Ovary (tissue), 9 donors: Measurements from ENCODE around the gene FBXL7. TPM values are rescaled to one million over a fixed set of nuclear protein-coding genes. Genes with fewer than 3 reads are reported as not detected.

Experiments used
- DNase-seq, 5 donors: peaks; one replicate each; pipeline ENCODE4 v3.0.0-alpha.2; 2019 to 2020
- H3K27ac ChIP-seq, 2 donors: fragments of 200-600 bp; one replicate each; pipeline versions ENCODE4 v1.5.1 to v1.8.0; 2019 to 2022
- H3K27me3 ChIP-seq: fragments of 200-600 bp; one replicate; pipeline ENCODE4 v1.8.0; 2022
- H3K36me3 ChIP-seq: fragments of 200-600 bp; sonication (generic); one replicate; pipeline ENCODE4 v1.5.1; 2019
- H3K4me1 ChIP-seq: one replicate; pipeline ENCODE4 v1.8.1; 2013; ENCODE audit warnings: mild to moderate bottlenecking, moderate library complexity; ENCODE audit not compliant: insufficient read depth
- H3K4me3 ChIP-seq: fragments of 200-600 bp; sonication (generic); one replicate; pipeline ENCODE4 v1.5.1; 2017
- H3K9me3 ChIP-seq, 2 donors: fragments of 200-600 bp in 1 of 2; sonication (generic) in 1 of 2; one replicate each; pipeline versions ENCODE4 v1.5.1 to v1.8.1; 2013 to 2019; ENCODE audit warnings: mild to moderate bottlenecking in 1 of 2, moderate library complexity in 1 of 2
- CTCF ChIP-seq, 3 donors: fragments of 450-650 bp in 2 of 3; fragments of 200-600 bp in 1 of 3; IDR thresholded peaks; one replicate each; pipeline versions ENCODE4 v1.5.1 to v1.8.0; 2016 to 2022; ENCODE audit warnings: antibody characterized with exemption in 3 of 3, mild to moderate bottlenecking in 1 of 3
- EP300 ChIP-seq: sonication (generic); formaldehyde crosslinking; IDR thresholded peaks from one replicate; pipeline ENCODE4 v1.6.1; 2017; ENCODE audit warnings: antibody characterized with exemption
- POLR2A ChIP-seq: fragments of 450-650 bp; IDR thresholded peaks from one replicate; pipeline ENCODE4 v1.6.1; 2017; ENCODE audit warnings: antibody characterized with exemption, mild to moderate bottlenecking, moderate library complexity
- WGBS, 3 donors: extraction: QIAGEN DNeasy Blood & Tissue Kit in 1 of 3; methylation state at CpG; one replicate each; pipeline versions ENCODE4 v1.1.5 to v1.1.7; 2013 to 2017; 5-methylcytosine and 5-hydroxymethylcytosine counted together
- intact Hi-C, 4 donors: fragments of 100-400 bp; cut with DNase I; formaldehyde crosslinking; loops; one replicate each; pipeline versions ENCODE4 v1.11.0 to v1.15.1; 2022 to 2023
- polyA plus RNA-seq, 2 donors: library from polyadenylated mRNA; stranded (reverse); fragments of 200-250 nt in 1 of 2; fragments of 350-450 nt in 1 of 2; fragmentation: Illumina TruSeq in 1 of 2; extraction: RNeasy Lipid Tissue Mini Kit (QIAGEN cat#74804) in 1 of 2; gene quantifications; one replicate each; pipeline ENCODE4 v1.2.3, GENCODE V29; 2013 to 2014
- total RNA-seq, 7 donors: library from RNA; depleted of rRNA in 2 of 7; stranded (reverse); fragments of >200 nt in 2 of 7; fragmentation: NEBNext Ultra II Directional in 3 of 7; extraction: Animal tissue kit (Norgen Biotek cat#: 25700) in 3 of 7; gene quantifications; one replicate each; pipeline versions ENCODE4 v1.1.0 to v1.2.4, GENCODE V29; 2016 to 2023
- donor health status: DM: no; HTN: no; CAD: no; lungs with moderate emphysema.
- donor health status: DM: no; HTN: no; CAD: no.
- donor health status: Bipolar disorder and iron deficiency.
- donor health status: DM: yes; HTN: yes; CAD: no.
- donor health status: DM: no; HTN: no; CAD: no.
- donor health status: DM: yes; HTN: yes; CAD: no.

Gene FBXL7
- total and polyA plus RNA-seq, 9 donors, result 21.1 to 40.9 (median 29.2) TPM

GRCh38 chr5:15506146-15506545 is 6.2 kb downstream of the FBXL7 start:
- 86 to 89% (median 86%) methylated on average over 5 of the region's 5 CpGs for WGBS, 3 donors
- H3K4me1 ChIP-seq, result peaks cover 15% of the 10 kb centered on the region
- H3K4me3 ChIP-seq, result no peak overlapping the region
- no peak for TF ChIP-seq EP300
- no peak for TF ChIP-seq CTCF (IDR thresholded peaks at IDR 0.05)
- TF ChIP-seq POLR2A, result no peak
- no peaks in the 10 kb centered on the region for H3K9me3 ChIP-seq
- DNase-seq, result no peak
- H3K27ac ChIP-seq, result no peak overlapping the region
- no peaks in the 10 kb centered on the region for H3K36me3 ChIP-seq
- no peaks in the 10 kb centered on the region for H3K27me3 ChIP-seq
- intact Hi-C loops, result loop anchor here in 1 of 4 donors (10.0 kb wide), 1 partner anchor 319 kb away; no protein-coding TSS in a partner anchor

GRCh38 chr5:15506897-15507296 is 6.9 kb downstream of the FBXL7 start:
- no peaks in the 10 kb centered on the region for H3K36me3 ChIP-seq
- 90 to 97% (median 92%) methylated on average over 3 of the region's 3 CpGs for WGBS, 3 donors
- H3K9me3 ChIP-seq, result no peaks in the 10 kb centered on the region
- TF ChIP-seq CTCF (IDR thresholded peaks at IDR 0.05) (no peak), EP300 (no peak), POLR2A (no peak)
- intact Hi-C loops, result loop anchor here in 1 of 4 donors (10.0 kb wide), 1 partner anchor 318 kb away; no protein-coding TSS in a partner anchor
- no peak overlapping the region for H3K27ac ChIP-seq
- no peaks in the 10 kb centered on the region for H3K27me3 ChIP-seq
- DNase-seq, result no peak
- H3K4me3 ChIP-seq, result no peak overlapping the region
- peaks cover 15% of the 10 kb centered on the region for H3K4me1 ChIP-seq

- H3K4me1 ChIP-seq, result peaks cover 9% of the 10 kb centered on the region
- WGBS, 3 donors, result 9 to 29% (median 16%) methylated on average over 1 of the region's 1 CpG
Observed at GRCh38 chr5:15510092-15510491, 10.1 kb downstream of the FBXL7 start.

GRCh38 chr5:15510831-15511230 is 10.9 kb downstream of the FBXL7 start:
- intact Hi-C loops, result no loop called here
- no peaks in the 10 kb centered on the region for H3K9me3 ChIP-seq
- H3K4me3 ChIP-seq, result no peak overlapping the region
- no peaks in the 10 kb centered on the region for H3K36me3 ChIP-seq
- peaks cover 9% of the 10 kb centered on the region for H3K4me1 ChIP-seq
- TF ChIP-seq CTCF (IDR thresholded peaks at IDR 0.05), result no peak
- no peak for TF ChIP-seq POLR2A
- TF ChIP-seq EP300, result no peak
- no peak overlapping the region for H3K27ac ChIP-seq
- H3K27me3 ChIP-seq, result no peaks in the 10 kb centered on the region
- DNase-seq, result no peak
- 40 to 63% (median 52%) methylated on average over 3 of the region's 3 CpGs for WGBS, 3 donors

More at GRCh38 chr5:15510092-15510491, 10.1 kb downstream of the FBXL7 start:
- Histone ChIP-seq H3K27ac (no peak overlapping the region), H3K27me3 (no peaks in the 10 kb centered on the region), H3K4me3 (no peak overlapping the region), H3K36me3 (no peaks in the 10 kb centered on the region), H3K9me3 (no peaks in the 10 kb centered on the region)
- no peak for DNase-seq
- intact Hi-C loops, result no loop called here
- TF ChIP-seq EP300 (no peak), POLR2A (no peak), CTCF (IDR thresholded peaks at IDR 0.05) (no peak)
